Upper lobe of left lung (tissue), 6 donors: ENCODE data around the gene LMF2. TPM values are rescaled to one million over a fixed set of nuclear protein-coding genes. Genes with fewer than 3 reads are reported as not detected.
A peak's percentile ranks its signal among the peaks of the same experiment; 100 is the strongest.

Experiments used
- ATAC-seq, 2 donors: fragments of 200-7000 bp; cut with Tn5 transposase; one replicate each; pipeline ENCODE4 v1.9.1; 2022; ENCODE audit warnings: mild to moderate bottlenecking in 2 of 2, moderate library complexity in 2 of 2; ENCODE audit not compliant: low FRiP score in 2 of 2
- DNase-seq, 2 donors: peaks; one replicate each; pipeline ENCODE4 v3.0.0-alpha.2; 2019 to 2020
- H3K27ac ChIP-seq, 4 donors: fragments of 200-600 bp; sonication (generic); one replicate each; pipeline ENCODE4 v1.5.1; 2016 to 2019
- H3K27me3 ChIP-seq, 4 donors: fragments of 200-600 bp; sonication (generic); one replicate each; pipeline ENCODE4 v1.5.1; 2017 to 2019
- H3K36me3 ChIP-seq, 4 donors: fragments of 200-600 bp; sonication (generic); one replicate each; pipeline ENCODE4 v1.5.1; 2016 to 2019
- H3K4me1 ChIP-seq, 4 donors: fragments of 200-600 bp; sonication (generic); one replicate each; pipeline ENCODE4 v1.5.1; 2018 to 2019
- H3K4me3 ChIP-seq, 4 donors: fragments of 200-600 bp; sonication (generic); one replicate each; pipeline ENCODE4 v1.5.1; 2017 to 2019; ENCODE audit warnings: mild to moderate bottlenecking in 2 of 4, moderate library complexity in 1 of 4
- H3K9me3 ChIP-seq, 4 donors: fragments of 200-600 bp; sonication (generic); one replicate each; pipeline ENCODE4 v1.5.1; 2018 to 2019
- EP300 ChIP-seq, 4 donors: sonication (generic); formaldehyde crosslinking; IDR thresholded peaks; one replicate each; pipeline ENCODE4 v1.5.1; 2017; ENCODE audit warnings: antibody characterized with exemption in 4 of 4, control low read depth in 2 of 4
- POLR2A ChIP-seq, 4 donors: fragments of 450-650 bp; IDR thresholded peaks; one replicate each; pipeline ENCODE4 v1.5.1; 2016 to 2017; ENCODE audit warnings: antibody characterized with exemption in 4 of 4, mild to moderate bottlenecking in 2 of 4
- POLR2AphosphoS5 ChIP-seq, 2 donors: sonication (generic); formaldehyde crosslinking; IDR thresholded peaks; one replicate each; pipeline ENCODE4 v1.5.1; 2017; ENCODE audit warnings: antibody characterized with exemption in 2 of 2
- WGBS, 2 donors: methylation state at CpG; one replicate each; pipeline ENCODE4 v1.1.5; 2017 to 2018; 5-methylcytosine and 5-hydroxymethylcytosine counted together
- total RNA-seq, 6 donors: library from RNA; depleted of rRNA in 4 of 6; stranded (reverse); fragments of >200 nt in 4 of 6; gene quantifications; one replicate each; pipeline versions ENCODE4 v1.1.0 to v1.2.1, GENCODE V29; 2016 to 2021
- TF ChIP-seq, protein P1 (sequence below), 6 experiments: fragments of 450-650 bp in 4 of 6; fragments of 200-600 bp in 2 of 6; sonication (generic) in 2 of 6; IDR thresholded peaks; one replicate each; pipeline ENCODE4 v1.5.1; 2016 to 2019; ENCODE audit warnings: antibody characterized with exemption in 6 of 6
- donor health status: DM: no; HTN: no; CAD: no; lungs with moderate emphysema.
- donor health status: DM: no; HTN: yes; CAD: no; lungs with severe emphysema.

Gene LMF2
- total RNA-seq, 6 donors from 2014 or later, result 36.0 to 87.4 (median 77.4) TPM

- peak in 1 of 4 donors; percentile 14 for TF ChIP-seq EP300 (IDR thresholded peaks at IDR 0.05)
- peak; percentile 91 to 95 for TF ChIP-seq POLR2AphosphoS5 (IDR thresholded peaks at IDR 0.05)
- TF ChIP-seq, protein P1, sequence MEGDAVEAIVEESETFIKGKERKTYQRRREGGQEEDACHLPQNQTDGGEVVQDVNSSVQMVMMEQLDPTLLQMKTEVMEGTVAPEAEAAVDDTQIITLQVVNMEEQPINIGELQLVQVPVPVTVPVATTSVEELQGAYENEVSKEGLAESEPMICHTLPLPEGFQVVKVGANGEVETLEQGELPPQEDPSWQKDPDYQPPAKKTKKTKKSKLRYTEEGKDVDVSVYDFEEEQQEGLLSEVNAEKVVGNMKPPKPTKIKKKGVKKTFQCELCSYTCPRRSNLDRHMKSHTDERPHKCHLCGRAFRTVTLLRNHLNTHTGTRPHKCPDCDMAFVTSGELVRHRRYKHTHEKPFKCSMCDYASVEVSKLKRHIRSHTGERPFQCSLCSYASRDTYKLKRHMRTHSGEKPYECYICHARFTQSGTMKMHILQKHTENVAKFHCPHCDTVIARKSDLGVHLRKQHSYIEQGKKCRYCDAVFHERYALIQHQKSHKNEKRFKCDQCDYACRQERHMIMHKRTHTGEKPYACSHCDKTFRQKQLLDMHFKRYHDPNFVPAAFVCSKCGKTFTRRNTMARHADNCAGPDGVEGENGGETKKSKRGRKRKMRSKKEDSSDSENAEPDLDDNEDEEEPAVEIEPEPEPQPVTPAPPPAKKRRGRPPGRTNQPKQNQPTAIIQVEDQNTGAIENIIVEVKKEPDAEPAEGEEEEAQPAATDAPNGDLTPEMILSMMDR (IDR thresholded peaks at IDR 0.05), result no peak
- peak; percentile 66 to 96 (median 80) for TF ChIP-seq POLR2A (IDR thresholded peaks at IDR 0.05)
- Histone ChIP-seq H3K27ac (peak overlapping the region; percentile 97 to 100 (median 98)), H3K36me3 (no peaks in the 10 kb centered on the region)
Measured at GRCh38 chr22:50530877-50531545, 23.5 kb upstream of the LMF2 start.

DNA sequence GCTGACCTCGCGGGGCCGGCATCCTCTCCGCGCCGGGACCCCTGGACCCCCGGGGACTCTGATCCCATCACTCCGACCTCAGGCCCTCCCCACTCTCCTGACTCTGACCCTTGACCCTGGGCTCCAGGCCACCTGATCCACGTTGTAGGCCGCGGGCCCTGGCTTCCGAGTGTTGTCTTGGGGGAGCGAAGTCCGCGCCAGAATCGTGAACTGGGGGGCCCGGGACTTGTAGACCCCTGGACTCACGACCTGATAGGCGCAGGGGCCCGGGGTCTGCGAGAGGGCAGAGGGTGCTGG, 23.0 kb upstream of the LMF2 start:
- no peaks in the 10 kb centered on the region for H3K9me3 ChIP-seq
- 0% methylated on average over 1 to 19 of the region's 21 CpGs for WGBS, 2 donors
- H3K4me1 ChIP-seq, result peaks cover 47 to 83% (median 51%) of the 10 kb centered on the region in 4 donors
- TF ChIP-seq POLR2A (IDR thresholded peaks at IDR 0.05) (no peak), EP300 (IDR thresholded peaks at IDR 0.05) (no peak), POLR2AphosphoS5 (IDR thresholded peaks at IDR 0.05) (no peak)
- TF ChIP-seq, protein P1 (IDR thresholded peaks at IDR 0.05), result no peak
- H3K36me3 ChIP-seq, result no peaks in the 10 kb centered on the region
- H3K4me3 ChIP-seq, result peak overlapping the region; percentile 27 to 93 (median 77)
- H3K27ac ChIP-seq, result peak overlapping the region; percentile 97 to 100 (median 98)
- no peak for DNase-seq
- no peaks in the 10 kb centered on the region for H3K27me3 ChIP-seq
- peak in 1 of 2 donors; percentile 0 for ATAC-seq

More at GRCh38 chr22:50530877-50531545, 23.5 kb upstream of the LMF2 start:
- Histone ChIP-seq H3K4me1 (peaks cover 47 to 83% (median 51%) of the 10 kb centered on the region in 4 donors), H3K9me3 (no peaks in the 10 kb centered on the region), H3K4me3 (peak overlapping the region; percentile 64 to 93 (median 77)), H3K27me3 (no peaks in the 10 kb centered on the region)
- peak; percentile 73 to 86 for ATAC-seq
- 1% methylated on average over 16 to 53 of the region's 53 CpGs for WGBS, 2 donors
- DNase-seq, result peak; percentile 94 to 95

DNA sequence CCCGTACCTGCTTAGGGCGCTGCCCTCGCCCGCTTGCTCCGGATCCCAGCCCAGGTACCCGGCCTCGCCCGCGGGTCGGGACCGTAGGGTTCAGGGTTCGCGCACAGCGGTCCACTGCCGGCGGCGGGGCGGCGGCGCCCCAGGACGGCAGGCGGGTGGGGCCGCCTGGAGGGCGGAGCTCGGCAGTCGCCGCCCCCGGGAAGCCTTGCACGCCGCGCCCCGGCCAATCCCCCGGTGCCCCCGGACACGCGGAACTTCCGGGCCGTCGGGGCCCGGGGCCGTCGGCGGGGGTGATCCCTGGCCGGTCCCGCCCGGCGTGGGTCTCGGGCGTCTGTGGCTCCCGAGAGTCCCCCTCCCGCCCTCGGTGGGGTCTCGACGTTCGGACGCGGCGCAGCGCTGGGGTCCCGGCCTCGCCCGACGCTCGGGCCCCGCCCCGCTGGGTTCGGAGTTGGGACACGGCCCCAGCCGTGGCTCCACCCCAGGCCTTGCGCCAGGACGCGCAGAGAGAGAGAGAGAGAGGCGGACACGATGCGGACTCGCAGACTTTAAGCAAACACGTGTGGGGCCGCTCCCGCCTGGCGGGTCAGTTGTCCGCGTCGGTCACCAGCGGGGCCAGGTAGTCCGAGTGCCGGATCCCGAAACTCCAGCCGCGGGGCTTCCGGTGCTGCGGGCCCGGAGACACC, 22.5 kb upstream of the LMF2 start, which contains the start of gene TYMP:
Gene TYMP, minus strand, starts transcription at position 116 of the 683 bp plus-strand sequence. CDS start 303 bp downstream, outside the sequence.
- peak within 1 kb of the TSS; percentile 27 to 93 (median 77) for H3K4me3 ChIP-seq
- ATAC-seq, result peak; percentile 72
- H3K36me3 ChIP-seq, result no peaks in the 10 kb centered on the region
- TF ChIP-seq, protein P1 (IDR thresholded peaks at IDR 0.05), result peak in 2 of 6 experiments; percentile 4 to 40
- TF ChIP-seq POLR2AphosphoS5 (IDR thresholded peaks at IDR 0.05) (peak; percentile 56 to 83), POLR2A (IDR thresholded peaks at IDR 0.05) (peak in 3 of 4 donors; percentile 65 to 95 (median 79)), EP300 (IDR thresholded peaks at IDR 0.05) (peak in 2 of 4 donors; percentile 15 to 45)
- peak within 1 kb of the TSS; percentile 97 to 100 (median 98) for H3K27ac ChIP-seq
- DNase-seq, result peak; percentile 88 to 97
- H3K27me3 ChIP-seq, result no peaks in the 10 kb centered on the region
- H3K9me3 ChIP-seq, result no peaks in the 10 kb centered on the region
- WGBS, 2 donors, result 0 to 1% methylated on average over 25 to 40 of the region's 92 CpGs
- peaks cover 47 to 83% (median 52%) of the 10 kb centered on the region in 4 donors for H3K4me1 ChIP-seq

- Histone ChIP-seq H3K4me1 (peaks cover 51 to 88% (median 55%) of the 10 kb centered on the region in 4 donors), H3K27me3 (no peaks in the 10 kb centered on the region), H3K9me3 (no peaks in the 10 kb centered on the region), H3K36me3 (no peaks in the 10 kb centered on the region), H3K27ac (peak overlapping the region; percentile 97 to 100 (median 98)), H3K4me3 (peak overlapping the region; percentile 27 to 93 (median 77))
- DNase-seq, result no peak
- 21 to 29% methylated on average over 9 to 34 of the region's 50 CpGs for WGBS, 2 donors
- TF ChIP-seq POLR2AphosphoS5 (IDR thresholded peaks at IDR 0.05) (no peak), EP300 (IDR thresholded peaks at IDR 0.05) (peak in 1 of 4 donors; percentile 28)
- TF ChIP-seq, protein P1 (IDR thresholded peaks at IDR 0.05), result no peak
- no peak for ATAC-seq
Measured at GRCh38 chr22:50529416-50529896, 22.0 kb upstream of the LMF2 start.
